GM19395 (cell line): ENCODE data around the gene DIRAS3.
"Not testable (repeated sequence)": the region's sequence is repeated elsewhere in the genome, so short reads cannot be mapped to it uniquely, and the experiment has no call there.

Source experiments
- ATAC-seq: cut with Tn5 transposase; IDR thresholded peaks from one replicate; pipeline ENCODE4 v1.9.1; 2021; ENCODE audit warnings: mild to moderate bottlenecking, moderate library complexity; ENCODE audit not compliant: unreplicated experiment

DIRAS3 gene

GRCh38 chr1:68049941-68050878 lies at the start of gene DIRAS3:
TSS of gene DIRAS3 (minus strand) at chr1:68050627. CDS start at chr1:68047297, 3,330 bp downstream.
- no peak for ATAC-seq

- no peak for ATAC-seq
Observed at GRCh38 chr1:68093737-68094136, 43.3 kb upstream of the DIRAS3 start.

- ATAC-seq = no peak
Observed at GRCh38 chr1:68087184-68087583, 36.8 kb upstream of the DIRAS3 start.

GRCh38 chr1:68085752-68086151 lies 35.3 kb upstream of the DIRAS3 start:
- no peak for ATAC-seq

GRCh38 chr1:68083686-68084085 lies 33.3 kb upstream of the DIRAS3 start:
- ATAC-seq = no peak

GRCh38 chr1:68081775-68082283 lies 31.4 kb upstream of the DIRAS3 start:
- ATAC-seq = no peak

- ATAC-seq = no peak
Observed at GRCh38 chr1:68078647-68079046, 28.2 kb upstream of the DIRAS3 start.

- no peak for ATAC-seq
Observed at GRCh38 chr1:68074472-68074871, 24.0 kb upstream of the DIRAS3 start.

GRCh38 chr1:68065766-68066165 lies 15.3 kb upstream of the DIRAS3 start:
- no peak for ATAC-seq

- ATAC-seq = not testable (repeated sequence)
Observed at GRCh38 chr1:68058053-68058452, 7.6 kb upstream of the DIRAS3 start.

- no peak for ATAC-seq
Observed at GRCh38 chr1:68057564-68057963, 7.1 kb upstream of the DIRAS3 start.

- ATAC-seq = no peak
Observed at GRCh38 chr1:68057050-68057449, 6.6 kb upstream of the DIRAS3 start.

- no peak for ATAC-seq
Observed at GRCh38 chr1:68051475-68051874, 1.0 kb upstream of the DIRAS3 start.

GRCh38 chr1:68047659-68048026 lies 2.8 kb downstream of the DIRAS3 start:
- ATAC-seq = no peak

- ATAC-seq = no peak
Observed at GRCh38 chr1:68046885-68047658, 3.4 kb downstream of the DIRAS3 start.

- ATAC-seq = no peak
Observed at GRCh38 chr1:68046423-68046822, 4.0 kb downstream of the DIRAS3 start.

- ATAC-seq = no peak
Observed at GRCh38 chr1:68045511-68046180, 4.8 kb downstream of the DIRAS3 start.

- ATAC-seq = no peak
Observed at GRCh38 chr1:68043443-68044090, 6.9 kb downstream of the DIRAS3 start.

- no peak for ATAC-seq
Observed at GRCh38 chr1:68036946-68037345, 13.5 kb downstream of the DIRAS3 start.

GRCh38 chr1:68029444-68029843 lies 21.0 kb downstream of the DIRAS3 start:
- no peak for ATAC-seq

GRCh38 chr1:68028566-68028965 lies 21.9 kb downstream of the DIRAS3 start:
- no peak for ATAC-seq
